Memory B cell (primary cell): ENCODE data around the gene ARVCF.

ENCODE experiments used
- ATAC-seq: fragments of 150-1000 bp; cut with Tn5 transposase; 2 replicates; pipeline ENCODE4 v1.10.0; 2021; ENCODE audit warnings: low read depth, mild to moderate bottlenecking, moderate library complexity
- DNase-seq, 2 donors: peaks; one replicate each; pipeline ENCODE4 v3.0.0; 2022; ENCODE audit warnings: low spot score in 2 of 2
- H3K27ac Mint-ChIP-seq: one replicate; pipeline ENCODE4 v1.8.0; 2022; ENCODE audit warnings: mild to moderate bottlenecking, moderate library complexity, mixed read lengths
- H3K27me3 Mint-ChIP-seq: one replicate; pipeline ENCODE4 v1.8.0; 2022; ENCODE audit warnings: mixed read lengths
- H3K36me3 Mint-ChIP-seq: one replicate; pipeline ENCODE4 v1.8.0; 2022; ENCODE audit warnings: mild to moderate bottlenecking, mixed read lengths
- H3K4me1 Mint-ChIP-seq: one replicate; pipeline ENCODE4 v1.8.0; 2022; ENCODE audit warnings: mixed read lengths
- H3K4me3 Mint-ChIP-seq: one replicate; pipeline ENCODE4 v1.8.0; 2022; ENCODE audit warnings: mild to moderate bottlenecking, moderate library complexity, mixed read lengths
- H3K9me3 Mint-ChIP-seq: one replicate; pipeline ENCODE4 v1.8.0; 2022; ENCODE audit warnings: mixed read lengths

The ARVCF gene

DNA sequence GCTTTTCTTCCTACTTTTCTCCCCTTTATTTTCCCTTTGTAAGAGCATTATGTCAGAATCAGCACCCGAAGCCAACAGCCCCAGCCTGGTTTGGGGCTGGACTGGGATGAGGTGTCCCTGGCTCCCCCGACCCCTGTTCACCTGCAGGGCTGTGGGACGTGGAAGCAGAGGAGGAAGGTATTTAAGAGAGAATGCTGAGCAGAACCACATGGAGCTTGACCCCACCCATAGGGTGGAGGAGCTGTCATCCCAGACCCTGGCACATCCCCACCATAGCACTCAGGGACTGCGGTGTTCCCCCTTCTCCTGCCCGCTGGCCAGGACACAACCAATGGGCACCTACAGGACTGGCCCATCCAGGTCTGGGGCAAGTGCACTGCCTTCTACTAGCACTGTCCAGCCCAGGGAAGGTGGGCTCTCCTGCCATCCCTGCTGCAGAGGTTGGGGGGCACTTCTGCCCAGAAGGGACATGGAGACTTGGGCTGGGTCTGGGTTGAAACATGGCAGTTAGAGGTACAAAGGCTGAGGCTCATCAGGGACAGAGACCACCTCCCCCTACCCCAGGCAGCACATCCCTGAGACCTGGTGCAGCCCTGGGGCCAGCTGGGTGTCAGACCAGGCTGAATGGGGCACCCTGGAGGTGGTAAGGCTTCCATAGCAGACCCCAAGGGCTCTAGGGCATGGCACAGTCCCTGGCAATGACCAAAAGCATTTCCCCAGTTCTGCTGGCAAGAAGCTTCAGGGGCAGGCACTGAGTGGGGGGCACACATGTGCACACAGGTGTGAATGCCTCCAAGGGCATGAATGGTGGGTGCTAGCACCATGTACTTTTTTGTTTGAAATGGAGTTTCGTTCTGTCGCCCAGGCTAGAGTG lies 23.9 kb upstream of the ARVCF start:
- H3K27me3 Mint-ChIP-seq = no peaks in the 10 kb centered on the region
- no peak overlapping the region for H3K4me3 Mint-ChIP-seq
- H3K36me3 Mint-ChIP-seq = peaks cover 18% of the 10 kb centered on the region
- ATAC-seq (no peak), DNase-seq (no peak)
- no peak overlapping the region for H3K27ac Mint-ChIP-seq
- H3K9me3 Mint-ChIP-seq = no peaks in the 10 kb centered on the region
- peaks cover 26% of the 10 kb centered on the region for H3K4me1 Mint-ChIP-seq

DNA sequence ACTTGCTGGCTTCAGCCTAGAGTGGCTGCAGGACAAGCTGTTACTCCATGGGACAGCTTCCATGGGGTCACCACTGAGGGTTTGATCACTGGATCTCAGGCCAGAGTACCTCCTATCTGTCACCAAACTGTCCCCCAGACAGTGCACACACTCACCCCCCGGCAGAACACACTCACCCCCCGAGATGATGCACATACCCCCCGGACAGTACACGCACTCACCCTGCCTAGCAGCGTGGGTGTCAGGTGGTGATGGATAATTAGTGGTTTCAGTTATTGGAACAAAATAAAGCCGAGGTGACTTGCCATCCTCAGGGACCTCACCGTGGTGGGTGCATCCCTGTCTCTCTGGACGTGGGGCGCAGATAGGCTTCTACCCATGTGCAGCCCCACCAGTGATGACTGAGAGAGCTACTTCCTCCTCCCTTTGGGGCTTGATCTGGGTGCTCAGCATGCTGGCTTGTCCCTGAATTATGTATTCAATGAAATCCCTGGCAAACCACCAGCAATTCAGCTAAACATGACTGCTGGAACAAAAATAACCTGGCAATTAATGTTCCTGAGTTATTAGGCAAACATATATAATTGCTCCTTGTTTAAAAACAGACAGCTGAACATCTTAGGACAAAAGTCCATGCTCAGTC lies 23.2 kb upstream of the ARVCF start:
- Mint-ChIP-seq H3K36me3 (peaks cover 24% of the 10 kb centered on the region), H3K27me3 (no peaks in the 10 kb centered on the region), H3K4me3 (no peak overlapping the region), H3K9me3 (no peaks in the 10 kb centered on the region), H3K4me1 (peaks cover 33% of the 10 kb centered on the region), H3K27ac (no peak overlapping the region)
- no peak for ATAC-seq
- no peak for DNase-seq

DNA sequence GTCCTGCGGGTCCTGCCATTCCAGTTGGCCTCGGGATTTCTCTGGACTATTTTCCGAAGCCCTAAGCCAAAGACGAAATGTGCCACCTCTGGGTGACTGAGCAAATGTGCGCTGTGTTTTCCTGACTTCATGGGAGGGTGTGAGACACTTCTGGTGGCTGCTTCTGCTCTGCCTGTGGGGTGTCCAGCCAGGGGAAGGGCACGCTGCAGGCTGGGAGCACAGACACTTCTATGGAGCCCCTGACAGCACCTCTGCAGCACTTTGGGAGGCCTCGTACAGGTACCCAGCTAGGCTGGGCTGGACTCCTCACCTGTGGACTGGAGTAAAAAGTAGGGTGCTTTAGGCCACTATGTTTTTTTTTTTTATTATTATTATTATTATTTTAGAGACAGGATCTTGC lies 22.0 kb upstream of the ARVCF start:
- ATAC-seq (no peak), DNase-seq (no peak)
- H3K4me3 Mint-ChIP-seq = no peak overlapping the region
- H3K9me3 Mint-ChIP-seq = no peaks in the 10 kb centered on the region
- peaks cover 22% of the 10 kb centered on the region for H3K36me3 Mint-ChIP-seq
- no peak overlapping the region for H3K27ac Mint-ChIP-seq
- peaks cover 32% of the 10 kb centered on the region for H3K4me1 Mint-ChIP-seq
- H3K27me3 Mint-ChIP-seq = no peaks in the 10 kb centered on the region

- H3K27me3 Mint-ChIP-seq = no peaks in the 10 kb centered on the region
- no peak overlapping the region for H3K4me3 Mint-ChIP-seq
- peaks cover 35% of the 10 kb centered on the region for H3K4me1 Mint-ChIP-seq
- DNase-seq (no peak), ATAC-seq (no peak)
- peak overlapping the region; percentile 63 for H3K27ac Mint-ChIP-seq
- H3K9me3 Mint-ChIP-seq = no peaks in the 10 kb centered on the region
- H3K36me3 Mint-ChIP-seq = peaks cover 22% of the 10 kb centered on the region
Observed at GRCh38 chr22:20037419-20037818, 20.8 kb upstream of the ARVCF start.

DNA sequence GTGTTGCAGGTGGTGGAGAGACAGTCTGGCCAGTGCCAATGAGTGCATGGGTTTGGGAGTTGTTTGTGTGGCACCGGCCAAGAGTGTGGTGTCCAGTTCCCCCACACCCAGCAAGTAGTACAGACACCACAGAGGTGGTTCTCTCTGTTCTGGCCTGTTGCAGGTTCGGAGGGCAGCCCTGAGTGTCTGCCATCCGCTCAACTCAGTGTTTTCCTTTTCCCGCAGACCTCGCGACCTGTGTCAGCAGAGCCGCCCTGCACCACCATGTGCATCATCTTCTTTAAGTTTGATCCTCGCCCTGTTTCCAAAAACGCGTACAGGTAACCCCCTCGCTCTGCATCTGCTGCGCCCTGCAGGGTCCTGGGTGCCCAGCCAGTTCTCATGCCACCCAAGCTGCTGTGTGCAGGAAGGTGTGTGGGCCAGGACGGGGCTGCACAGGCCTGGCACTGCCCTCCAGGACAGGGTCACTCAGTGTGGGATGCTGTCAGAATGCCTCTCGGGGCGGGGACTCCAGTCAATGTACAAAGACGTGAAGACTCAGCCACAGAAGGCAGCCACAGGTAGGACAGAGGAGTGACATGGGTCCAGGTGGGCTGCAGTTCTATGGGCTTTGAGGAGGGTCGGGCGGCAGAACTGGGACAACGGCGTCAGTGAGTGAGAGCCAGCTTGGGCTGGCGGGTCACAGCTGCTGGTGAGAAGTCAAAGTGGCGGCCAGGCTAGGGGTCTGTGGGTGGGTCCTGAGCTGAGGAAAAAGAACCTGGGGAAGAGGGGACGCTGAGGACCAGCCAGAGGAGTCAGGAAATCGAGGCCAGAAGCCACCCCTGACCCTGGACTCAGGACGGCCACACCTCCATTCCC lies 20.1 kb upstream of the ARVCF start:
- Mint-ChIP-seq H3K36me3 (peaks cover 22% of the 10 kb centered on the region), H3K9me3 (no peaks in the 10 kb centered on the region), H3K4me3 (peak overlapping the region; percentile 61), H3K27ac (peak overlapping the region; percentile 63), H3K27me3 (no peaks in the 10 kb centered on the region), H3K4me1 (peaks cover 41% of the 10 kb centered on the region)
- no peak for DNase-seq
- no peak for ATAC-seq

- no peaks in the 10 kb centered on the region for H3K27me3 Mint-ChIP-seq
- peak overlapping the region; percentile 61 for H3K4me3 Mint-ChIP-seq
- peaks cover 48% of the 10 kb centered on the region for H3K4me1 Mint-ChIP-seq
- peaks cover 22% of the 10 kb centered on the region for H3K36me3 Mint-ChIP-seq
- no peaks in the 10 kb centered on the region for H3K9me3 Mint-ChIP-seq
- H3K27ac Mint-ChIP-seq = peak overlapping the region; percentile 63
- DNase-seq = no peak
- no peak for ATAC-seq
Observed at GRCh38 chr22:20036084-20036482, 19.5 kb upstream of the ARVCF start.

DNA sequence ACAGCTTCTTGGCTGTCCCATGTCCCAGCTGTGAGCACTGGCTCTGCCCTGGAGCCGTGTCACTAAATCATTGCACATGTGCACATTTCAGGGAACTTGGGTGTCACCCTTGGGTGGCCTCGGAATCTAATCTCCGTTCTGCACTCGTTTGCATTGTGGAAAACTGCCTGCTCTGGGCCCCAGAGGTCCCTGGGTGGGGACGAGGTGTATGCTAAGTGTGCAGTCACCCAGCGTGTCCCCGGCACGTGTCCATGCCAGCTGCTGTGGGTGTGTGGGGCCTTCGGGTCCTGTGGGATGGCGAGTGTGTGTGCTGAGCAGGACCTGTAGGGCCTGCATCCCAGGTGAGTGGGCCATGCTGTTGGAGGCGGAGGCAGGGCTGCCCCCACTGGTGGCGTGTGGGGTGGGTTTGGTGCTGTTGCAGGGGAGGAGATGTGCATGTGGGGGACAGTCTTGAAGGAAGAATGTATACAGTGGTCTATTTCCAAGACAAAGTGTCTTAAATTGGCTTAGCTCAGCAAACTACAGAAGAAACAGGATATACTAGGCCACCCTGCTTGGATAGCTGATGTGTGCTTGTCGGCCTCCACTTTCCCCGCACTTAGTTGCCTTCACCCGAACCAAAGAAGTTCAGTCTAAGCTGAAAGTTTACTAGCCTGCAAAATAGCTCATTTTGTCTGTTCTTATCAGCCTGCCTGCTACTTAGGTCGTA lies 18.9 kb upstream of the ARVCF start:
- Mint-ChIP-seq H3K9me3 (no peaks in the 10 kb centered on the region), H3K36me3 (peaks cover 22% of the 10 kb centered on the region), H3K27me3 (no peaks in the 10 kb centered on the region), H3K27ac (peak overlapping the region; percentile 63), H3K4me1 (peaks cover 48% of the 10 kb centered on the region), H3K4me3 (peak overlapping the region; percentile 30)
- no peak for ATAC-seq
- DNase-seq = no peak

DNA sequence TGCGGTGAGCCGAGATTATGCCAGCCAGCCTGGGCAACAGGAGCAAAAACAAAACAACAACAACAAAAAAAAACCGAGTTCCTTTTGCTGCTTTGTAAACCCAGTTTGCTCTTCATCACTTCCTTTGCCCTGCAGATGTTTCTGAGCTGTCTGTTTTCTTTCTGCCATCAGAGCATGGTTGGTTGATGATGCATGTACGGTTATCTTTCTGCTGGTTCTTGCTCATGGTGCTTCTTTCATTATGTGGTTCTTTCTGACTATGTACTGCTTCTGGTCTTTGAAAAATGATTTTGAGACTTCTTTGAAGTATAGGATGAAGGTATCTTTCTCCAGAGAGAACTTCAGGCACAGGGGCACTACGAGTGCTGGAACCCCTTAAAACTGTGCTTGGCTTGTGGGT lies 17.5 kb upstream of the ARVCF start:
- Mint-ChIP-seq H3K4me3 (no peak overlapping the region), H3K27me3 (no peaks in the 10 kb centered on the region), H3K27ac (peak overlapping the region; percentile 31), H3K36me3 (peaks cover 17% of the 10 kb centered on the region), H3K4me1 (peaks cover 54% of the 10 kb centered on the region), H3K9me3 (no peaks in the 10 kb centered on the region)
- DNase-seq (no peak), ATAC-seq (peak; percentile 44)

DNA sequence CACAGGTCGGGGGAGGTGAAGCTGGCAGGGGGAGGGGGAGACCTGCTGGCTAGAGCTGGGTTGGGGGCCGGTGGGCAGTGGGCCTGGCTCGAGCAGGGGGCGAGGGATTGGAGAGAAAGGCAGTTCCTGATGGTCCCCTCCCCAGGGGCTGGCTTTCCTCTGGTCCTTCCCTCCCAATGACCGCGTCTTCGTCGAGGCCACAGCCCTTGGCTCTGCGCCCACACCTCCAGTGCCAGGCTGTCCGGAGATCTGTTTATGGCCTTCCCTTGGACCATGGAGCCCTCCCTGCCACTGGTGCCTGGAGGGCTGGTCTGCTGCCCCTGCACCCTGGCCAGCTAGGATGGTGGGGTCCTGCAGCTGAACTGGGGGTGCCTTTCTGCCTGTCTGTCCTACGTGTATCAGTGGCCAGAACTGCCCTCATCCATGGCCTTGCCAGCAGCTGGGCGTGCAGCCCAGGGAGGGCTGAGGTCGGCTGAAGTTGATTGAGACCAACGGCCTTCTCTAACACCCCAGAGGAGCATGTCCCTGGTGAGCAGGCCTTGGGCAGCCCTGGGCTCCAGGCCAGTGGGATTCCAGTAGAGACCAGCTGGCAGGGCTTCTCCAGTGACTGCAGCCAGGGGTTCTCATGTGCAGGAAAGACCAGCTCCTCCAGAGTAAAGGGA lies 16.6 kb upstream of the ARVCF start:
- Mint-ChIP-seq H3K4me3 (no peak overlapping the region), H3K36me3 (peaks cover 17% of the 10 kb centered on the region), H3K9me3 (no peaks in the 10 kb centered on the region), H3K27ac (no peak overlapping the region), H3K4me1 (peaks cover 56% of the 10 kb centered on the region), H3K27me3 (no peaks in the 10 kb centered on the region)
- no peak for ATAC-seq
- DNase-seq = no peak

- H3K36me3 Mint-ChIP-seq = peaks cover 17% of the 10 kb centered on the region
- peak overlapping the region; percentile 83 for H3K27ac Mint-ChIP-seq
- no peaks in the 10 kb centered on the region for H3K27me3 Mint-ChIP-seq
- H3K4me3 Mint-ChIP-seq = peak overlapping the region; percentile 60
- DNase-seq (no peak), ATAC-seq (no peak)
- H3K9me3 Mint-ChIP-seq = no peaks in the 10 kb centered on the region
- H3K4me1 Mint-ChIP-seq = peaks cover 50% of the 10 kb centered on the region
Observed at GRCh38 chr22:20032407-20032991, 15.9 kb upstream of the ARVCF start.

- peak; percentile 81 for ATAC-seq
- H3K36me3 Mint-ChIP-seq = peaks cover 14% of the 10 kb centered on the region
- no peaks in the 10 kb centered on the region for H3K9me3 Mint-ChIP-seq
- peaks cover 45% of the 10 kb centered on the region for H3K4me1 Mint-ChIP-seq
- DNase-seq = peak in 1 of 2 donors; percentile 38
- H3K4me3 Mint-ChIP-seq = peak overlapping the region; percentile 60
- H3K27ac Mint-ChIP-seq = peak overlapping the region; percentile 83
- no peaks in the 10 kb centered on the region for H3K27me3 Mint-ChIP-seq
Observed at GRCh38 chr22:20031732-20032406, 15.2 kb upstream of the ARVCF start.

DNA sequence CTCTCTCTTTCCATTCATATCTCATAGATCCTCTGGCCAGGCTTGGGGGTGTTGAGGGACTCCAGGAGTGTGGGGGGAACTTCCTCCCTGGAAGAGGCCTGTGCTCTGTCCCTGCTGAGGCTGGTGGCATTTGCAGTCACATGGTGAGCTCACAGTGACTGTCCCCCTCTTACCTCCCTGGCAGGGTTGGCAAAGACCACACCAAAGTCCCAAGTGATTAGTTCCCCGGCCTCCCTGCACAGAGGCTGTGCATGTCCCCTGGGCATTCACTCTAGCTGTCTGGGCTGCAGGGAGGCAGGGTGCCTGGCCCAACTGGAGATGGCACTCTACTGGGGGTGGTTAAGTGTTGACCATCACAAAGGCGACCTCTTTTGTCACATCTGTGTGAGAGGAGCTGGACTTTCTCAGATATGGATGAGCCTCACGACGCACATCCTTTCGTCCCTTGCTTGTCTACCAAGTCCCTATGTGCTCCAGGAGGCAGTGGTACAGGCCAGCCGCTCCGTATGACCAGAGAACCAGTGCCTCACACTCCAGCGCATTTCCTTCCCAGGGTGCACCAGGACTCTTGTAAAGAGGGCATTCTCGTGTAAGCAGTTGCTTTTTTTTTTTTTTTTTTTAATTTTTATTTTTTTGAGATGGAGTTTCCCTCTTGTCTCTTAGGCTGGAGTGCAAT lies 13.1 kb upstream of the ARVCF start:
- Mint-ChIP-seq H3K4me3 (no peak overlapping the region), H3K27me3 (no peaks in the 10 kb centered on the region), H3K9me3 (no peaks in the 10 kb centered on the region), H3K27ac (no peak overlapping the region), H3K36me3 (peaks cover 6% of the 10 kb centered on the region), H3K4me1 (peaks cover 38% of the 10 kb centered on the region)
- no peak for DNase-seq
- ATAC-seq = no peak
